Left lung (tissue), 10 donors: ENCODE measurements around the gene SLC25A48. TPM values are rescaled to one million over a fixed set of nuclear protein-coding genes. Genes with fewer than 3 reads are reported as not detected.

Experiments
- ATAC-seq: fragments of 200-7000 bp; cut with Tn5 transposase; one replicate; pipeline ENCODE4 v1.9.1; 2020; ENCODE audit warnings: moderate library complexity
- DNase-seq, 4 donors: peaks; one replicate each; pipeline ENCODE4 v3.0.0-alpha.2; 2013 to 2020
- H3K27ac ChIP-seq, 2 donors: fragments of 200-600 bp; sonication (generic) in 1 of 2; one replicate each; pipeline versions ENCODE4 v1.5.0 to v1.8.0; 2020 to 2021
- H3K27me3 ChIP-seq, 2 donors: fragments of 200-600 bp; sonication (generic) in 1 of 2; one replicate each; pipeline versions ENCODE4 v1.5.0 to v1.8.0; 2020 to 2021
- H3K36me3 ChIP-seq, 2 donors: fragments of 200-600 bp; sonication (generic) in 1 of 2; one replicate each; pipeline versions ENCODE4 v1.5.0 to v1.8.0; 2020 to 2021
- H3K4me1 ChIP-seq, 2 donors: fragments of 200-600 bp; one replicate each; pipeline ENCODE4 v1.8.0; 2021
- H3K4me3 ChIP-seq, 2 donors: fragments of 200-600 bp; sonication (generic) in 1 of 2; one replicate each; pipeline versions ENCODE4 v1.5.0 to v1.8.0; 2020 to 2021; ENCODE audit warnings: mild to moderate bottlenecking in 1 of 2
- H3K9me3 ChIP-seq, 2 donors: fragments of 200-600 bp; sonication (generic) in 1 of 2; one replicate each; pipeline versions ENCODE4 v1.5.0 to v1.8.0; 2020 to 2021
- intact Hi-C, 2 donors: fragments of 100-400 bp; cut with DNase I; formaldehyde crosslinking; loops; one replicate each; pipeline versions ENCODE4 v1.11.2 to v1.14.2; 2022
- polyA plus RNA-seq, 6 donors: library from polyadenylated mRNA; unstranded; fragments of 120-200 nt; gene quantifications; one replicate each; pipeline ENCODE4 v1.2.1, GENCODE V29; 2013; ENCODE audit not compliant: insufficient read length in 6 of 6
- total RNA-seq, 2 donors: library from RNA; stranded (reverse); fragmentation: NEBNext Ultra II Directional; extraction: Animal tissue kit (Norgen Biotek cat#: 25700); gene quantifications; one replicate each; pipeline ENCODE4 v1.2.1, GENCODE V29; 2021
- TF ChIP-seq, protein P1 (sequence below), 2 donors: fragments of 200-600 bp; sonication (generic) in 1 of 2; IDR thresholded peaks; one replicate each; pipeline versions ENCODE4 v1.5.0 to v1.8.0; 2021; ENCODE audit warnings: antibody characterized with exemption in 2 of 2
- donor health status: DM: no; HTN: yes; CAD: no.
- donor health status: DM: no; HTN: no; CAD: no.

SLC25A48 gene
- total and polyA plus RNA-seq, 8 donors = 0.64 to 1.7 (median 1.0) TPM; not detected in 1

DNA sequence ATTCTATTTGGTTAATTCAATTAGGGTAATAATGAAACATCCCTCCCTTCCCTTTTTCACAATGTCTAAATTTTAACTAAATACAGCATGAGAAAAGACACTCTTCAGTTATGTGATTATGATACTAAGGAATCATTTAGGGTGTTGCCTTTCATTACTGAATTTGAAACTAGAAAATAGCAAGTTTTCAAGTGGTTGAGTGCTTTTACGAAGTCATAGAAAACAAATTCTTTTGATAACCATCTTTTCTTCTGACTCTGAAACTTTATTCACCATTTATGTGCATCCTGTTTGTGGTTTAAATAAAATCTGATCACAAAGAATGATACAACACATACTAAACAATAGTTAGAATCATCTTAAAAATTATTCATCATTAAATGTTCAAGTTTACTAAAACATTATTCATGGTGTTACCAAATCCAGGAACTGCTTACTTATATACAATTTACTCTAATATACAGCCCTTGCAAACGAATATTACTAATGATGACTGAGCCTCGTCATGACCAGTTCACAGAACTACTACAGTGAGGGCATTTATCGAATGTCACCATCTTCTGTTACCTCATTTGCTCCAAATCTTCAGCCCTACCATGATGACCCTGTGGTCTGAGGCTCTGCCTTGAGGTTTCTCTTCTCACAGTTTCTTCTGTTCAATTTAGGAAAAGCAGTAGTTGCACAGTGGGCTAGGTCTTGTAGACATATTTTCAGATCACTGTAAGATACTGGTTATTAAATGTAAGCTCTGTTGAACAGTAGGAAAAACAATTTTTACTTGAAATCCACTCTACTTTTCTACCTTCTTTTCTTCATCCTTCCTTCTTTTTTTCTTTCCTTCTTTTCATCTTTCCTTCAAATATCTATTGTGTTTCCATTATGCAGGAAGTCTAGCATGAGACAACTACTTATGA lies 79.5 kb downstream of the SLC25A48 start:
- H3K27me3 ChIP-seq = peaks cover 0 to 66% of the 10 kb centered on the region in 2 donors
- intact Hi-C loops = no loop called here

DNA sequence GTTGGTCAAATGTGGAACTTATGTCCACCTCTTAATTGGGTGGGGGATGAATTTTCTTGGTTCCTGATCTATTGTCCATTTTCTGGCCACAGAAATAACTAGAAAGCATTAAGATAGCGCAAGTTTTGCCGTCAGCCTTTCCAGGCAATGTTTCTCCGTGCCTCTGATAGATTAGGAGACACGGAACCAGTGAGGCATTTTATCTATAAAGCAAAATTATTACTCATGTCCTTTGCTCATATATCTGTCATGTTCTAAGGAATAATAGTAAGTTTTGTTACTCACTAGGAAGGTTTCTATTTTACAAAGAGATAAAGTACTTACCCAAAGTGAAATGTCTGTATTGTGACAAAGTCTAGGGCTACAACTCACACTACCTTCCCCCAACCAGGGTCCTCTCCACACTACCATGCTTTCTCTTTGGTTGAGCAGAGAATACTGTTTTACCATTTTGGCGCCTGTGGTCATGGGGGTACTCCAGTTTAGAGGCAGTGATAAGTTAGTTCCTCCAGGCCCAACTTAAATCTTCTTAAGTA lies 81.1 kb downstream of the SLC25A48 start:
- Histone ChIP-seq H3K27me3 (peaks cover 0 to 59% of the 10 kb centered on the region in 2 donors), H3K27ac (no peak overlapping the region), H3K9me3 (no peaks in the 10 kb centered on the region), H3K36me3 (no peaks in the 10 kb centered on the region), H3K4me1 (no peaks in the 10 kb centered on the region), H3K4me3 (no peak overlapping the region)
- TF ChIP-seq, protein P1, sequence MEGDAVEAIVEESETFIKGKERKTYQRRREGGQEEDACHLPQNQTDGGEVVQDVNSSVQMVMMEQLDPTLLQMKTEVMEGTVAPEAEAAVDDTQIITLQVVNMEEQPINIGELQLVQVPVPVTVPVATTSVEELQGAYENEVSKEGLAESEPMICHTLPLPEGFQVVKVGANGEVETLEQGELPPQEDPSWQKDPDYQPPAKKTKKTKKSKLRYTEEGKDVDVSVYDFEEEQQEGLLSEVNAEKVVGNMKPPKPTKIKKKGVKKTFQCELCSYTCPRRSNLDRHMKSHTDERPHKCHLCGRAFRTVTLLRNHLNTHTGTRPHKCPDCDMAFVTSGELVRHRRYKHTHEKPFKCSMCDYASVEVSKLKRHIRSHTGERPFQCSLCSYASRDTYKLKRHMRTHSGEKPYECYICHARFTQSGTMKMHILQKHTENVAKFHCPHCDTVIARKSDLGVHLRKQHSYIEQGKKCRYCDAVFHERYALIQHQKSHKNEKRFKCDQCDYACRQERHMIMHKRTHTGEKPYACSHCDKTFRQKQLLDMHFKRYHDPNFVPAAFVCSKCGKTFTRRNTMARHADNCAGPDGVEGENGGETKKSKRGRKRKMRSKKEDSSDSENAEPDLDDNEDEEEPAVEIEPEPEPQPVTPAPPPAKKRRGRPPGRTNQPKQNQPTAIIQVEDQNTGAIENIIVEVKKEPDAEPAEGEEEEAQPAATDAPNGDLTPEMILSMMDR (IDR thresholded peaks at IDR 0.05) = no peak
- intact Hi-C loops = no loop called here
- DNase-seq (no peak), ATAC-seq (no peak)

More for the DNA sequence above, 79.5 kb downstream of the SLC25A48 start:
- H3K27ac ChIP-seq = no peak overlapping the region
- DNase-seq (no peak), ATAC-seq (no peak)
- TF ChIP-seq, protein P1 (IDR thresholded peaks at IDR 0.05) = no peak
- no peaks in the 10 kb centered on the region for H3K36me3 ChIP-seq
- H3K4me1 ChIP-seq = no peaks in the 10 kb centered on the region
- no peaks in the 10 kb centered on the region for H3K9me3 ChIP-seq
- no peak overlapping the region for H3K4me3 ChIP-seq

DNA sequence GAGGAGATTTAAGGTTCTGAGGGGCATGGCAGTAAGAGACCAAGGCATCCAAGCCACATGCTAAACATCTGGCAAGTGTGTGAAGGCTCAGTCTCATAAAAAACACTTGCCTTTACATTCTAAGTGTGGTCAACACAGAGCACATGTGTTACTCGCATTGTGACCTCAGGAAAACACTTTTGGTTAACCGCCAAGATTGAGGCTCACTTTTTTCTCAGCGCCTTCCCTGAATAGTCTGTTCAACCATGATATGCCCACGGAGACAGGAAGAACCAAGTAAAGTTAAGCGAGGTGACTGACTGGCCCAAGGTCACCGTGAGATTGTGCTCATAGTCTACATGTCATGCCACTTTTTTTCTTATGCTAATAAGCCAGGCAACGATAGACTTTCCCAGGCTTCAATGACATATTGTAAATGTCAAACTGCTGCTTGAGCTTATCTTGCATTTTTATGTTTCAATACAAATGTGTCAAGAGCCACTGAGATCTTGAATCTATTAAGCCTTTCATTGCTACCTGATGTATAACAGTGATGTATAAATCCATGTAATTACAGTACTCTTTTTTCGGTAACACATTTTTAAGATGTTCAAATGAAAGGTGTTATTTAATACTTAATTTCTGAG lies 82.3 kb downstream of the SLC25A48 start:
- H3K36me3 ChIP-seq = no peaks in the 10 kb centered on the region
- no peak for DNase-seq
- H3K4me3 ChIP-seq = no peak overlapping the region
- intact Hi-C loops = no loop called here
- no peak for ATAC-seq
- TF ChIP-seq, protein P1 (IDR thresholded peaks at IDR 0.05) = no peak
- peaks cover 0 to 55% of the 10 kb centered on the region in 2 donors for H3K27me3 ChIP-seq
- H3K4me1 ChIP-seq = no peaks in the 10 kb centered on the region
- no peaks in the 10 kb centered on the region for H3K9me3 ChIP-seq
- H3K27ac ChIP-seq = no peak overlapping the region

DNA sequence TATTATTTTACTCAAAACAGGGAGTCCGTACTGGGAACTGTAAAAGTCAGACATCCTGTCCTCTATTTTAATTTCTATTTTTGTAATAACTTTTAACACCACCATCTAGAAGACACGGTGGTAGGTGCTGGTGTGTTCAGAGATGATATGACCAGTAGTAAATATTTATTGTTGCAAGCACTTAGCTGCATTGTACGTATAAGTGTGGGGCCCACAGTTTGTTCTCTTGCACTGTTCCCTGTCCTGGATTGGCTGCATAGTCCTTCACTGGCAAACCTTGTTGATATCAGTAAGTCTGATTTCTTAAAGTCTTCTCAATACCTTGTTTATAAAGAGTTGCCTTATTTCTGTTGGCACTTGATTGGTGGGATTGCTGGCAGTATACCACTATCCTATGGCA lies 85.7 kb downstream of the SLC25A48 start:
- peaks cover 7 to 59% of the 10 kb centered on the region in 2 donors for H3K27me3 ChIP-seq
- no peak overlapping the region for H3K27ac ChIP-seq
- no peaks in the 10 kb centered on the region for H3K4me1 ChIP-seq
- intact Hi-C loops = no loop called here
- DNase-seq (no peak), ATAC-seq (no peak)
- H3K9me3 ChIP-seq = no peaks in the 10 kb centered on the region
- H3K4me3 ChIP-seq = no peak overlapping the region
- no peaks in the 10 kb centered on the region for H3K36me3 ChIP-seq
- TF ChIP-seq, protein P1 (IDR thresholded peaks at IDR 0.05) = no peak

DNA sequence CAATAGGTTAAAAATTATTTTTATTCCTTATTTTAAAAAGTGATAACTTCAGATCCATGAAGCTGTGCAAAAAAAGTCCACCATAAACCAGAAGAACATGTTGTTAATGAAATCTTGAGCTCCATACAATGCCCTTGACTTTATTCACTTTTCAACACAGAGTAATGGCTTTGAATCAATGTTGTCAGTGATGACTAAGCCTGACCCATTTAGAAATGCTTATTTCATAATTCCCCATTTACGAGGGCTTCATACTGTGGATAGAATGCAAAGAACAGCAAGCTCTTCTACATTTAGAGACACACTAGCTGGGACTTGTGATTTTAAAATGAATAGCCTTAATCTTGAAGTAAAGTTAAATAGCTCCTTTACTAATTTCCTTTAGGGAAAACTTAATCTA lies 86.9 kb downstream of the SLC25A48 start:
- H3K4me3 ChIP-seq = no peak overlapping the region
- H3K27me3 ChIP-seq = peaks cover 7 to 65% of the 10 kb centered on the region in 2 donors
- H3K27ac ChIP-seq = no peak overlapping the region
- no peaks in the 10 kb centered on the region for H3K4me1 ChIP-seq
- intact Hi-C loops = no loop called here
- no peaks in the 10 kb centered on the region for H3K9me3 ChIP-seq
- H3K36me3 ChIP-seq = no peaks in the 10 kb centered on the region
- DNase-seq = no peak
- no peak for ATAC-seq
- TF ChIP-seq, protein P1 (IDR thresholded peaks at IDR 0.05) = no peak
